Activated CD8-positive, alpha-beta T cell treated with anti-CD3 and anti-CD28 coated beads for 36 hours (primary cell): Measurements from ENCODE around the gene MCF2L. TPM values are rescaled to one million over a fixed set of nuclear protein-coding genes. Genes with fewer than 3 reads are reported as not detected.

ENCODE experiments used
- ATAC-seq: fragments of 200-7000 bp; cut with Tn5 transposase; one replicate; pipeline ENCODE4 v1.10.0; 2021; ENCODE audit warnings: mild to moderate bottlenecking, moderate library complexity
- CTCF ChIA-PET: fragments of 350-600 bp; sonication (Branson Sonifier 250); formaldehyde crosslinking; loops from one replicate; lab custom pipeline; 2021; ENCODE audit warnings: antibody characterized with exemption; lab: Charles Lee
- POLR2A ChIA-PET: fragments of 350-600 bp; sonication (Branson Sonifier 250); formaldehyde crosslinking; loops from one replicate; lab custom pipeline; 2021; ENCODE audit warnings: antibody characterized with exemption; lab: Charles Lee
- DNase-seq: peaks from one replicate; pipeline ENCODE4 v3.0.0-alpha.2; 2020
- H3K27ac Mint-ChIP-seq: one replicate; pipeline ENCODE4 v1.8.0; 2021; ENCODE audit warnings: mild to moderate bottlenecking, mixed read lengths
- H3K27me3 Mint-ChIP-seq: one replicate; pipeline ENCODE4 v1.8.0; 2021; ENCODE audit warnings: mixed read lengths
- H3K36me3 Mint-ChIP-seq: one replicate; pipeline ENCODE4 v1.8.0; 2021; ENCODE audit warnings: low read depth, mixed read lengths
- H3K4me1 Mint-ChIP-seq: one replicate; pipeline ENCODE4 v1.8.0; 2021; ENCODE audit warnings: low read depth, mixed read lengths
- H3K4me3 Mint-ChIP-seq: one replicate; pipeline ENCODE4 v1.8.0; 2021; ENCODE audit warnings: mild to moderate bottlenecking, moderate library complexity, mixed read lengths
- H3K9me3 Mint-ChIP-seq: one replicate; pipeline ENCODE4 v1.8.0; 2021; ENCODE audit warnings: mixed read lengths
- intact Hi-C: fragments of 100-400 bp; cut with micrococcal nuclease; formaldehyde crosslinking; loops from one replicate; pipeline ENCODE4 v1.10.0; 2022
- total RNA-seq, 2 experiments: library from RNA; stranded (reverse); gene quantifications; one replicate each; pipeline ENCODE4 v1.2.3, GENCODE V29; 2021
- TF ChIP-seq, protein P1 (sequence below): fragments of 200-600 bp; IDR thresholded peaks from one replicate; pipeline ENCODE4 v1.8.0; 2022; ENCODE audit warnings: antibody characterized with exemption, mild to moderate bottlenecking

MCF2L gene
- total RNA-seq, 2 experiments from 2014 or later, result 7.6 to 8.9 TPM

DNA sequence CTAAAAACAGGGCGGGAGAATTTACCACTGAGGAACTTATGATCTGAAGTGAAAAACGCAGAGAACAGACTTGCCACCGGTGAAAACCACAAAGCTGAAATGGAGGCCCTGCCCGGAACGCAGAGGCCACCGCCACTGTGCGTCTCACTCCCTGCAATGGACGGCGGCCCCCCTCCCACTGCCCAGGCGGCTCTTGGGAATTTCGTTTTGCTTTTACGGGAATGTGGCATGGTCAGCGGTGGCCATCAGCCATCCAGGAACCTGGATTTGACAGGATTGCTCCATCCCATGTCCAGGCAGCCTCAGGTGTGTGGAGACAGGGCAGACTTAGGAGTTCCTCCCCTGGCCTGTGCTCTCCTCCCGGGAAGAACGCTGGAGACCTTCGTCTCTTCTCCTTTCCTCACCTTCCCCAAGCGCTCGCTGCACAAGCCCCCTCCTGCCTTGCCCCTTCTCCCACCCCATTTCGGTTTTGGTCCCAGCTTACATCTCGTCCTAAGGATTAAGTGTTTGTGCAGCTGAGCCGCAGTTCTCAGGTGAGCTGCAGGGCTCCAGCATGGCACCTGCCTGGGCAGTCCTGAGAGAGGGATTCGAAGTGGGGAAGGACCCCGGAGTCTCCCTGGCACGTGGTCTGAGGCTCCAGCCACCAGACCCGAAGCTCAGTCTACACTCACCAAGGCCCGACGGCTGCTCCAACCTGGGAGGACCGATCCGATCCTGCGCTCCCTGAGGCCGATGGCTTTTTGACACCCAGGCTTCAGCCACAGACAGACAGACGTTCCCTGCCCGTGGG lies 49.9 kb downstream of the MCF2L start:
- ChIA-PET POLR2A (no interaction called here), CTCF (interaction anchor here (1.2 kb wide), 1 partner anchor 10 kb away, joined by 3 read pairs; no protein-coding TSS in a partner anchor)
- TF ChIP-seq, protein P1, sequence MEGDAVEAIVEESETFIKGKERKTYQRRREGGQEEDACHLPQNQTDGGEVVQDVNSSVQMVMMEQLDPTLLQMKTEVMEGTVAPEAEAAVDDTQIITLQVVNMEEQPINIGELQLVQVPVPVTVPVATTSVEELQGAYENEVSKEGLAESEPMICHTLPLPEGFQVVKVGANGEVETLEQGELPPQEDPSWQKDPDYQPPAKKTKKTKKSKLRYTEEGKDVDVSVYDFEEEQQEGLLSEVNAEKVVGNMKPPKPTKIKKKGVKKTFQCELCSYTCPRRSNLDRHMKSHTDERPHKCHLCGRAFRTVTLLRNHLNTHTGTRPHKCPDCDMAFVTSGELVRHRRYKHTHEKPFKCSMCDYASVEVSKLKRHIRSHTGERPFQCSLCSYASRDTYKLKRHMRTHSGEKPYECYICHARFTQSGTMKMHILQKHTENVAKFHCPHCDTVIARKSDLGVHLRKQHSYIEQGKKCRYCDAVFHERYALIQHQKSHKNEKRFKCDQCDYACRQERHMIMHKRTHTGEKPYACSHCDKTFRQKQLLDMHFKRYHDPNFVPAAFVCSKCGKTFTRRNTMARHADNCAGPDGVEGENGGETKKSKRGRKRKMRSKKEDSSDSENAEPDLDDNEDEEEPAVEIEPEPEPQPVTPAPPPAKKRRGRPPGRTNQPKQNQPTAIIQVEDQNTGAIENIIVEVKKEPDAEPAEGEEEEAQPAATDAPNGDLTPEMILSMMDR, result no peak
- Mint-ChIP-seq H3K27ac (no peak overlapping the region), H3K4me3 (no peak overlapping the region), H3K36me3 (peaks cover 2% of the 10 kb centered on the region), H3K27me3 (no peaks in the 10 kb centered on the region), H3K9me3 (no peaks in the 10 kb centered on the region), H3K4me1 (no peaks in the 10 kb centered on the region)
- ATAC-seq (no peak), DNase-seq (no peak)
- intact Hi-C loops, result no loop called here

DNA sequence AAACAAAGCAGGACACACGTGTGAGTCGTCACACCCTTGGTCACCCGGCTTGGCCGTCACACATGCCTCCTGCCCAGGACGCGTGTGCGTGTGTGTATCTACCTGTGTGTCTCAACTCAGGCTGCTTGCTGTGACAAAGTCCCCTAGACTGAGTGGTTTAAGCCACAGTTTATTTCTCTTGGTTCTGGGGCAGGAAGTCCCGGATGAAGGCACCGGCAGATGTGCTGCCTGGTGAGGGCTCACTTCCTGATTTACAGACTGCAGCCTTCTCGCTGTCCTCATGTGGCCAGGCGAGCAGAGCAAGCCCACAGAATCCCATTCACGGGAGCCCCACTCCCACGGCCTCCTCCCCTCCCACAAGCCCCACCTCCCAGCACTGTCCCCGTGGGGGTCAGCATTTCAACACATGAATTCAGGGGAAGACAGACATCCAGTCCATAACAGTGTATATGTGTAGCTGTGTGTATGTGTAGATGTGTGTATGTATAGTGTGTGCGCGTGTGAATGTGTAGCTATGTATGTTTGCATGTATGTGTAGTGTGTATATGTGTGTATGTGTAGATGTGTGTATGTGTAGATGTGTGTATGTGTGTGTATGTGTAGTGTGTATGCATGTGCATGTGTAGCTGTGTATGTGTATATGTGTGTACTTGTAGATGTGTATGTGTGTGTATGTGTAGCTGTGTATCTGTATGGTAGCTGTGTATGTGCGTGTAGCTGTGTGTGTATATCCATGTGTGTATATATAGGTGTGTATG lies 51.5 kb downstream of the MCF2L start:
- TF ChIP-seq, protein P1, result no peak
- Mint-ChIP-seq H3K27me3 (no peaks in the 10 kb centered on the region), H3K27ac (no peak overlapping the region), H3K9me3 (no peaks in the 10 kb centered on the region), H3K4me1 (no peaks in the 10 kb centered on the region), H3K36me3 (peaks cover 2% of the 10 kb centered on the region), H3K4me3 (no peak overlapping the region)
- intact Hi-C loops, result no loop called here
- CTCF ChIA-PET, result no interaction called here
- no peak for DNase-seq
- ATAC-seq, result peak; percentile 20
- POLR2A ChIA-PET, result no interaction called here

DNA sequence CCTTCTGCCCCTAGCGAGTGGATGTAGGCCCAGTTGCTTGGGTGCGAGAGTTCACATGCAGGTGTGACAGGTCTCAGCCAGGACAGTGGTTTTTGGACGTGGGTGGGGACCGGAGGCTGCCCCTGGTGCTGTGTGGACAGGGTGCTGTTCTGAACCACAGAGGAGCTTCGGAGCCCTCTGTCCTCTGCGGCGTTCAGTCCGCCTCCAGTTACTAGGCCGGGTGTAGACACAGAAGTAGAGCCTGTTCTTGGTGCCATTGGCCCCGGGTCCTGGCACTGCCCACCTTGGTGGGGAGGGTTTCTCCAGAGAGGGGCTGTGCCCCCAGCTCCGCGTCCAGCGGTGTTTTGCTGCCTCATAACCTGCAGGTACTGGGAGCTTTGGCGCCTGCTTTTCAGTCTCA lies 52.4 kb downstream of the MCF2L start:
- CTCF ChIA-PET, result no interaction called here
- POLR2A ChIA-PET, result no interaction called here
- intact Hi-C loops, result no loop called here

DNA sequence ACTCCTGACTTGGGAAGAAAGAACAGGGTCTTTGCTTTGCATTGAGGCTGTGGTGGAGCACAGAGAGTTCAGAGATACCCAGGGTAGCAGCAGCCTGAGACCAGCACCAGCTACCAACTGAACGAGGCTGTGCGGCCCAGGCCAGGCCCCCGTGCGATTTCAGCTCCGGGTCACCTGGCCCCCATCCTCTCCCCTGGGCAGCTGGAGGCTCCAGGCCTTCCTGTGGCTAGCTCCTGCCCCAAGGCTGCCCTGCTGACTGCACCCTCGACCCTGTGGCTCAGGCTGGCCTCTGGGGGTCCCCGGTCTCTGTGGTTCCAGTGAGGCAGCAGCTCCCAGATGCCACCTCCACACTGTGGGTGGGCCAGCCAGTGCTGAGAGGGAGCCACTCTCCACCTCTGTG lies 52.8 kb downstream of the MCF2L start:
- TF ChIP-seq, protein P1, result no peak
- intact Hi-C loops, result no loop called here
- ChIA-PET POLR2A (no interaction called here), CTCF (no interaction called here)
- Mint-ChIP-seq H3K27ac (no peak overlapping the region), H3K27me3 (no peaks in the 10 kb centered on the region), H3K4me1 (no peaks in the 10 kb centered on the region), H3K4me3 (no peak overlapping the region), H3K36me3 (peaks cover 2% of the 10 kb centered on the region), H3K9me3 (no peaks in the 10 kb centered on the region)
- DNase-seq, result no peak
- ATAC-seq, result no peak

More for the DNA sequence above, 52.4 kb downstream of the MCF2L start:
- Mint-ChIP-seq H3K27ac (no peak overlapping the region), H3K4me1 (no peaks in the 10 kb centered on the region), H3K9me3 (no peaks in the 10 kb centered on the region), H3K27me3 (no peaks in the 10 kb centered on the region), H3K36me3 (peaks cover 2% of the 10 kb centered on the region), H3K4me3 (no peak overlapping the region)
- DNase-seq, result no peak
- no peak for ATAC-seq
- TF ChIP-seq, protein P1, result no peak

DNA sequence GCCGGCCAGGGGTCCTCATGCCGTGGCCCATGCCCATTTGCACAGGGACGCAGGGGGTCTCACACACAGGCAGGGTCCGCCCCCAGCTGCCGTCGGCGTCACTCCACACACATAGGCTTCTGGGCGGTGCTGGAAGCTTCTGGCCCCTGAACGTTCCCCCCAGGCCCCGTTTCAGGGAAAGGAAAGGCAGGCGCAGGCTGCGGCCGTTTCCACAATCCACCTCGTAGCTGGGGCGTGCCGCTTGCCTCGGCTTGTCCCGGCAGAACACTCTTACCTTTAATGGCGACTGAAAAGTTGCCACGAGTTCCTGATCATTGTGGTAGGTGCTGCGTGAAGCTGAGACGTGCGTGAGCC lies 53.4 kb downstream of the MCF2L start:
- no peak overlapping the region for H3K27ac Mint-ChIP-seq
- intact Hi-C loops, result no loop called here
- no peaks in the 10 kb centered on the region for H3K9me3 Mint-ChIP-seq
- ChIA-PET POLR2A (no interaction called here), CTCF (no interaction called here)
- H3K36me3 Mint-ChIP-seq, result peaks cover 2% of the 10 kb centered on the region
- no peak overlapping the region for H3K4me3 Mint-ChIP-seq
- DNase-seq, result no peak
- no peaks in the 10 kb centered on the region for H3K4me1 Mint-ChIP-seq
- no peaks in the 10 kb centered on the region for H3K27me3 Mint-ChIP-seq
- TF ChIP-seq, protein P1, result no peak
- no peak for ATAC-seq
